GM12801 (cell line): ENCODE data around the gene ATP11A.

Experiments used
- TF ChIP-seq, protein P1 (sequence below): IDR thresholded peaks from one replicate; pipeline ENCODE4 v1.5.1; 2011; ENCODE audit warnings: control low read depth; ENCODE audit not compliant: insufficient read length; ENCODE audit errors: extremely low read depth

ATP11A gene

DNA sequence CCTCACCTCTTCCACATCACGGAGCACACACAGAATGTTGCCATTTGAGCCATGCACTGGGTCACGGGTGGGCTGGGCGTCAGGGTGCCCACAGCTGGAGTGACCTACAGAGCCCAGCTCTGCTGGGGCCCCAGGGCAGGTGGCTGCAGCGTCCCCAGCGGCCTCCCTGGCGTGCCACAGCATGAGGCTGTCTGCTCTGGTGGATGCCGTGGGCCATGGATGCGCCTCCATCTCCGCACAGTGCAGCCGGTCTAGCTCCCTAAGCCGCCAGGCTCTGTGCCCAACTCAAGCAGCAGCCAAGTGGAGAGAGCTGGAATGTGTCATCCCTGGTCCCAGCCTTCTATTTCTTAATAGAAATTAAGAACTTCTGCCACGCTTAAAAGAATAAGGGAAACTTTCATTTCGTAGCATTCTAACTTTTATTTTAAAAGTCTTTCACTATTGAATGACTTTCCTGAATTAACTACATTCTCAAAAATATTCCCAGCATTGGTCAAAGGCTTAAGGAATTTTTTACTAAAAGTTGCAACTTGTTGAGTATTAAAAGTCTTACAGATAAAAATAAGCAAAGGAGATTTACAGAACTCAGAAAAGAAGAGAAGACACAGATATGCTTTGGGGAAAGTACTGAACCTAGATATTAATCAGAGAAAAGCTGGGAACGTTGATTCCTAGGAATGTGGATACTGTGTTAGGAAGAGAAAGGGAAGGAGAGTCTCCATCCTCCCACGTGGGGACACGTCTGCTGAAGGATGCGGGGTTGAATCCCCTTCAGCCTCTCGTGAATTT is 59.3 kb downstream of the ATP11A start:
- TF ChIP-seq, protein P1, sequence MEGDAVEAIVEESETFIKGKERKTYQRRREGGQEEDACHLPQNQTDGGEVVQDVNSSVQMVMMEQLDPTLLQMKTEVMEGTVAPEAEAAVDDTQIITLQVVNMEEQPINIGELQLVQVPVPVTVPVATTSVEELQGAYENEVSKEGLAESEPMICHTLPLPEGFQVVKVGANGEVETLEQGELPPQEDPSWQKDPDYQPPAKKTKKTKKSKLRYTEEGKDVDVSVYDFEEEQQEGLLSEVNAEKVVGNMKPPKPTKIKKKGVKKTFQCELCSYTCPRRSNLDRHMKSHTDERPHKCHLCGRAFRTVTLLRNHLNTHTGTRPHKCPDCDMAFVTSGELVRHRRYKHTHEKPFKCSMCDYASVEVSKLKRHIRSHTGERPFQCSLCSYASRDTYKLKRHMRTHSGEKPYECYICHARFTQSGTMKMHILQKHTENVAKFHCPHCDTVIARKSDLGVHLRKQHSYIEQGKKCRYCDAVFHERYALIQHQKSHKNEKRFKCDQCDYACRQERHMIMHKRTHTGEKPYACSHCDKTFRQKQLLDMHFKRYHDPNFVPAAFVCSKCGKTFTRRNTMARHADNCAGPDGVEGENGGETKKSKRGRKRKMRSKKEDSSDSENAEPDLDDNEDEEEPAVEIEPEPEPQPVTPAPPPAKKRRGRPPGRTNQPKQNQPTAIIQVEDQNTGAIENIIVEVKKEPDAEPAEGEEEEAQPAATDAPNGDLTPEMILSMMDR: no peak

DNA sequence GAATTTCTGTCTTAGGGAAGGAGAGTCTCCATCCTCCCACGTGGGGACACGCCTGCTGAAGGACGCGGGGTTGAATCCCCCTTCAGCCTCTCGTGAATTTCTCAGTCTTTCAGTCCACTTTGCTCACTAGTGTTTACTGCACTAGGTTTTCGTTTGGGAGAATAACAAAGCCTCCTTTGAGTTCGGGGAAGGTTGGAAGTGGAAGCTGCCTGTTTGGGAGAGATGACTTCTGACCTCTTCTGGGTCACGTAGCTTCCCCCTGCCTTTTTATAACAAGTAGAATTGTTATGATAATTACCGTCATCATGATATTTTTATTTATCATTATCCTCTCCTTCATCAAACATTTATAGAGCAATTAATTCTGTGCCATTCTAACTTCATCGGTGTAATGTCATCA is 60.7 kb downstream of the ATP11A start:
- TF ChIP-seq, protein P1: no peak

- TF ChIP-seq, protein P1: no peak
Measured at GRCh38 chr13:112751617-112752016, 61.8 kb downstream of the ATP11A start.

GRCh38 chr13:112752211-112752610 is 62.4 kb downstream of the ATP11A start:
- TF ChIP-seq, protein P1: no peak

DNA sequence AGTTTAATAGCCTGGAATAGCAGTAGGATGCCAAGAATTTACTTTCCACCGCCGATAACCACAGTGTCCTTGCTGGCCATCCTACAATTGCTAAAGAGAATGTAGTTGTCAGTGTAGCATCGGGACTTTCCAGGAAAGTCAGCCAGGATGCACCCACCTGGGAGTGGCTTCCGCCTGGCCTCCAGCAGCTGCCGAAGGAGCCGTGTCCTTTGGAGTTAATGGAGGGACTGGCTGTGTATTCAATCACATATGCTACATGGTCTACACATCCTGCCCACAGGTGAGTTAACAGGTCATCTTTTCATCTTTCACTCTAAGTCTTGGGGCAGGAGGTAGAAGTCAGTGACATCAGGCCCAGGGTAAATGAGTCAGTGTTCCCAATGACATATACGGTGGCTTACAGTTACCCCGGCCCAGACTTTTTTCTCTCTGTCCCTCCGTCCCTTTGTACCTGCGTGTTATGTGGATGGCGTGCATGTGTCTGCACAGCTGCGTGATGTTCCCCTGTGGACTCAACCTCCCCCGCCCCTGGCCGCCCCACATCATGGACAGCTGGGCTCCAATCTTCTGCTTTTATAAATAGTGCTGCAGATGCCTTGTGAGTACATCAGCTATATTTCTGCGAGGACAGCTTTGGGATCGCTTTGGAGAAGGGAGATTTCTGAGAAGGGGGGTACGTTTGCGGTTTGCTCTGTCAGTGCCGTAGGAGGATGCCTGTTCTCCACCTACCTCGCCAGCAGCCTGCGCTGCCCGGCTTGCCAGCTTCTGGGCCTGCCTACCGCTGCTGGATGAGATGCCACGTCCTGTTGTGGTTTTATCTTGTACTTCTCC is 63.1 kb downstream of the ATP11A start:
- TF ChIP-seq, protein P1: no peak

GRCh38 chr13:112753833-112754232 is 64.0 kb downstream of the ATP11A start:
- TF ChIP-seq, protein P1: no peak

GRCh38 chr13:112754281-112755025 is 64.6 kb downstream of the ATP11A start:
- TF ChIP-seq, protein P1: no peak
